ENCODE measurements around the gene EIF3A. TPM values are rescaled to one million over a fixed set of nuclear protein-coding genes. Genes with fewer than 3 reads are reported as not detected.
"Not testable (repeated sequence)": the region's sequence is repeated elsewhere in the genome, so short reads cannot be mapped to it uniquely, and the experiment has no call there.

Gene EIF3A
- total RNA-seq, 4 donors from 2014 or later = 78.8 to 95.4 (median 94.8) TPM

DNA sequence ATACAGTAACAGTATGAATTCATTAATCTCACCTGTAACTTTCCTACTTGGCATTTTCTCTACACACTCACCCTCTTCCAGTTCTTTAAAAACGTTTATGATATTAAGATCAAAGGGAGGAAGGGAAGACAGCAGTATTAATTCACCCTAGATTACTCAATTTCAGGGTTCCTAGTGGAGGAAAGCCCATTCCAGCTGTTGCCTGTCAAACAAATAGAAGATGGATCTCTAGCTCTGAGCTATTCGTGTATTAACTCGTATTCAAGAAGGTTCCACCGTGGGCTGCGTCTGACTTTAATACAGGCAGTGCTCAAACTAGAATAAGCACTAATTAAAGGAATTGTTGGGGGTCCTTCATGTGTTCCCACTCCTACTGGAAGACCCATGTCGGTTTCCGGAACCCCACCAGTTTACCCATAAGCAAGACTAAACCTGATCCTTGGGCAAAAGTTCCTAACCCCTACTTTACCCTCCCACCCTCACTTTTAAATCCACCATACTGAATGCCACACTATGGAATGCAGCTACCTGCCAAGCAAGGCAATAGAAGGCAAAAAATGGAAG, 49.0 kb downstream of the EIF3A start:
- Histone ChIP-seq H3K27ac (no peak overlapping the region), H3K27me3 (no peaks in the 10 kb centered on the region), H3K9me3 (no peaks in the 10 kb centered on the region), H3K36me3 (peaks cover 0 to 36% (median 2%) of the 10 kb centered on the region in 3 donors), H3K4me1 (peaks cover 0 to 24% (median 2%) of the 10 kb centered on the region in 4 donors), H3K4me3 (no peak overlapping the region)
- TF ChIP-seq EP300 (IDR thresholded peaks at IDR 0.05) (no peak), POLR2A (IDR thresholded peaks at IDR 0.05) (no peak), CTCF (IDR thresholded peaks at IDR 0.05) (no peak)
- 80 to 82% methylated on average over 7 of the region's 7 CpGs for WGBS, 2 donors
- no peak for DNase-seq (ENCODE audit: low spot score in 2 of 2)

DNA sequence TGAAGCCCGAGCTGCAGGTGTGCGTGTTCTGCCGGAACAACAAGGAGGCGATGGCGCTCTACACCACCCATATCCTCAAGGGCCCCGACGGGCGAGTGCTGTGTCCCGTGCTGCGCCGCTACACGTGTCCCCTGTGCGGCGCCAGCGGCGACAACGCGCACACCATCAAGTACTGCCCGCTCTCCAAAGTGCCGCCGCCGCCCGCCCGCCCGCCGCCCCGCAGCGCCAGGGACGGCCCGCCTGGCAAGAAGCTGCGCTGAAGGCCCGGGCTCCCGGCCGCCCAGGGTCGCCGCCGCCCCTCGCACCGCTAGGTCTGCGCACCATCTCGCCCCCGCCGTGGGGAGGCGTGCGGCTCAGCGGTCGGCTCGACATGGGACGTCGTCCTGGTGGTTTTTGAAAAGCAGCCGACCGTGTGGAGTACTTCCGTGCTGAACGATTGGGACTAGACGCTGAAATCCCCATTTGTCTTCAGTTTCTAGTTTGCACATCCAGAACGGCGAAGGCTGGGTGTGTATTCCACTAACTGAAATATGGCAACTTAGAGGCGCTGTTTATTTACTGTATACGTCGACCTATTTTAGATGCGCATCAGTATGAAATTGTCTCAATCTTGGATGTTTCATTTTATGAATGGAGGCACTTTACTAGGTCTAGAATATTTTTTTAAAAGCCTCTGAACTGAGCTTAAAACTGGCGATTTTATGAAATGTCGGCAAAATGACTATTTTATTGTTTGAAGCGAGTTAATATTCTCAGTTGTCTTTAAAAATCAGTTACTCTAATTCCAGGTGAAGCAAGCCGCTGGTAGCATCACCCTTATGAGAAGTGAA, 50.0 kb downstream of the EIF3A start:
- WGBS, 2 donors = 7 to 34% methylated on average over 13 to 63 of the region's 65 CpGs
- DNase-seq (ENCODE audit: low spot score in 2 of 2) = no peak
- Histone ChIP-seq H3K9me3 (no peaks in the 10 kb centered on the region), H3K4me3 (peak overlapping the region; percentile 16 to 74 (median 48)), H3K27ac (peak overlapping the region in 1 of 4 donors; percentile 7), H3K36me3 (peaks cover 0 to 27% (median 2%) of the 10 kb centered on the region in 3 donors), H3K27me3 (no peaks in the 10 kb centered on the region), H3K4me1 (peaks cover 0 to 34% (median 3%) of the 10 kb centered on the region in 4 donors)
- TF ChIP-seq POLR2A (IDR thresholded peaks at IDR 0.05) (no peak), CTCF (IDR thresholded peaks at IDR 0.05) (no peak)

- Histone ChIP-seq H3K36me3 (peaks cover 0 to 26% (median 2%) of the 10 kb centered on the region in 3 donors), H3K27me3 (no peaks in the 10 kb centered on the region), H3K27ac (peak within 1 kb of the TSS in 2 of 4 donors; percentile 55 to 76), H3K9me3 (no peaks in the 10 kb centered on the region), H3K4me3 (peak within 1 kb of the TSS; percentile 42 to 74 (median 54)), H3K4me1 (peaks cover 0 to 41% (median 5%) of the 10 kb centered on the region in 4 donors)
- DNase-seq (ENCODE audit: low spot score in 2 of 2) = no peak
- TF ChIP-seq POLR2A (IDR thresholded peaks at IDR 0.05) (peak; percentile 27 to 34), CTCF (IDR thresholded peaks at IDR 0.05) (no peak)
- 0% methylated on average over 15 to 37 of the region's 136 CpGs for WGBS, 2 donors
Measured at GRCh38 chr10:119029613-119030420, 50.8 kb downstream of the EIF3A start, which contains the start of gene NANOS1. Gene NANOS1 (plus strand): TSS chr10:119029714. CDS start chr10:119029802, 88 bp downstream.

DNA sequence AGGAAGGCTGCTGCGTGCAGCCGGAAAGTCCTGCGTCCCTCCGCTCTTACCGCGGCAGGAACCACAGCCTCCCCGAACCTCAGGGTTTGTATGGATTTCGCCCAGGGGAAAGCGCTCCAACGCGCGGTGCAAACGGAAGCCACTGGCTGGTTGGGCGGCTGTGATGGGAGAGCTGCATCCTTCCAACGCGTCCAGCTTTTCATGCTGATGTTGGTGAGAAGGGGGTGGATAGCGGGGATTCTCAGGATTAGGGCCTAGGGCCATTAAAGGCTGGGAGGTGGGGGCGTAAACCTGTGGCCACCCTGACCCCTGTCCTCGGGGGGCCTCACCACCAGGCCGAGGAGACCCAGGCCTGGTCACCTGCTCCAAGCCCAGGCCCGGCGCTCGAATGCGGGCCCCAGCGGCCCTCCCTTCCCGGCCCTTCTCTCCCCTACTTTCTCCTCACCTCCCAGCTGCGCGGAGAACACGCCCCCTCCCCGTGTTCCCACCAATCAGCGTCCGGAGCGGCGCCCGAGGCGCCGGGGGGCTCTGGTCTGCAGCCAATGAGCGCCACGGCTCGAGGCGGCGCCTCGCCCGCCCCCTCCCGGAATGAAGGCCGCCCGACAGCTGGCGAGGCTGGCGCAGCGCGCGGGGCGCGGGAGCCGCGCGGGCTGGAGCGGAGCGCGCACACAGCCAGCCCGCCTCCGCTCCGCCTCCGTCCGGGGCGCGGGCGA, 51.6 kb downstream of the EIF3A start:
- Histone ChIP-seq H3K4me1 (peaks cover 0 to 41% (median 5%) of the 10 kb centered on the region in 4 donors), H3K27me3 (no peaks in the 10 kb centered on the region), H3K4me3 (peak overlapping the region; percentile 40 to 74 (median 49)), H3K9me3 (no peaks in the 10 kb centered on the region), H3K27ac (peak overlapping the region in 2 of 4 donors; percentile 55 to 76), H3K36me3 (peaks cover 0 to 18% (median 0%) of the 10 kb centered on the region in 3 donors)
- TF ChIP-seq POLR2A (IDR thresholded peaks at IDR 0.05) (no peak), CTCF (IDR thresholded peaks at IDR 0.05) (peak in 4 of 5 experiments; percentile 14 to 57 (median 34)), EP300 (IDR thresholded peaks at IDR 0.05) (no peak)
- DNase-seq (ENCODE audit: low spot score in 2 of 2) = peak; percentile 63 to 69
- 8 to 20% methylated on average over 25 to 48 of the region's 68 CpGs for WGBS, 2 donors

GRCh38 chr10:119028445-119028899, 52.1 kb downstream of the EIF3A start:
- H3K9me3 ChIP-seq; H3K27me3 ChIP-seq; DNase-seq (ENCODE audit: low spot score in 2 of 2): not testable (repeated sequence)
- peak overlapping the region in 2 of 4 donors; percentile 55 to 76 for H3K27ac ChIP-seq
- H3K4me1 ChIP-seq = peaks cover 0 to 41% (median 5%) of the 10 kb centered on the region in 4 donors
- peaks cover 0 to 13% (median 0%) of the 10 kb centered on the region in 3 donors for H3K36me3 ChIP-seq
- peak overlapping the region in 1 of 4 donors; percentile 74 for H3K4me3 ChIP-seq
- 66 to 69% methylated on average over 10 of the region's 10 CpGs for WGBS, 2 donors

Data from tibial nerve (tissue), 4 donors.